Activated CD8-positive, alpha-beta memory T cell treated with anti-CD3 and anti-CD28 coated beads, Interleukin-2, amount 10 ng/mL, durations not matched to agents 7 days and 5 days (primary cell): ENCODE measurements around the gene NRL. TPM values are rescaled to one million over a fixed set of nuclear protein-coding genes. Genes with fewer than 3 reads are reported as not detected.
A peak's percentile ranks its signal among the peaks of the same experiment; 100 is the strongest.

Experiments used
- ATAC-seq: fragments of 150-1000 bp; cut with Tn5 transposase; one replicate; pipeline ENCODE4 v1.10.0; 2021; ENCODE audit warnings: moderate library complexity
- CTCF ChIA-PET: fragments of 350-600 bp; sonication (Branson Sonifier 250); formaldehyde crosslinking; loops from one replicate; lab custom pipeline; 2021; ENCODE audit warnings: antibody characterized with exemption; lab: Charles Lee
- DNase-seq: peaks from one replicate; pipeline ENCODE4 v3.0.0-alpha.2; 2020
- H3K27ac Mint-ChIP-seq: one replicate; pipeline ENCODE4 v1.8.0; 2021; ENCODE audit warnings: mild to moderate bottlenecking, mixed read lengths
- H3K27me3 Mint-ChIP-seq: one replicate; pipeline ENCODE4 v1.8.0; 2021; ENCODE audit warnings: mixed read lengths
- H3K36me3 Mint-ChIP-seq: one replicate; pipeline ENCODE4 v1.8.0; 2021; ENCODE audit warnings: mild to moderate bottlenecking, mixed read lengths
- H3K4me1 Mint-ChIP-seq: one replicate; pipeline ENCODE4 v1.8.0; 2021; ENCODE audit warnings: mixed read lengths
- H3K4me3 Mint-ChIP-seq: one replicate; pipeline ENCODE4 v1.8.0; 2021; ENCODE audit warnings: mild to moderate bottlenecking, moderate library complexity, mixed read lengths
- H3K9me3 Mint-ChIP-seq: one replicate; pipeline ENCODE4 v1.8.0; 2022; ENCODE audit warnings: low read depth, mixed read lengths
- total RNA-seq, 2 experiments: library from RNA; stranded (reverse); gene quantifications; one replicate each; pipeline ENCODE4 v1.2.3, GENCODE V29; 2021

The NRL gene
- total RNA-seq, 2 experiments from 2014 or later: 2.6 to 3.2 TPM

DNA sequence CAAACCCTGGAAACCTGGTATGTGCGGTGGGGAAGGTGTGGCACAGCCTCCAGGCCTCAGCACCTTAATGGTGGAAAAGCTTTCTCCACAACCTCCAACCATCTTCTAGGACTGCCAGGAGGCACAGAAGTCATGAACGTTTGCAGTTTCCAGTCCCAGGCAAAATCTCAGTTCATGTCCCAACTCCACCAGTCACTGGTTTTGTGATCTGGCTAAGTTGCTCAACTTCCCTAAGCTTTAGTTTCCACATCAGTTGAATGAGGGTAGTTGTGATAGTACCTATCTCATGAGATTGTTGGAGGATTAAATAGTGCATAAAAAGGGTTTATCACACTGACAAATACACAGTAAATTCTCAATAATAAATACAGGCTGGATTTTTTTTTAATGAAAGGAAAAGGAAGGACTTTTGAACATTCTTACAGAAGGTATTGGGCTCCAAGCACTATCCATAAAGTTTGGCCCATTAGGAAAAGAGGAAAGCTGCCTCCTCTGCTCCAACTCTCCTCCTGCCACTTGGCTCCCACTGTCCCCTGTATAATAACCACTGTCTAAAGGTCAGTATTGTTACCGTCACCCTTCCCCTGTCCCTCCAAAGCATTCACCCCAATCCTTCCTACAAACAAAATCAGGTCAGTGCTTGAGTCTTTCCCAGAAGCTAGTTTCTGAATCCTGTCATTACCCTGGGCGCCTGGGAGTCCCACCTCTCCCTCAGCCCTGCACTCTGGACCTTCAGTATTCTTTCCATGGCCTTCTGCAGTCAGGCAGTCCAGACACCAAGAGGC is 14.4 kb downstream of the NRL start:
- H3K27me3 Mint-ChIP-seq: no peaks in the 10 kb centered on the region
- peaks cover 16% of the 10 kb centered on the region for H3K4me1 Mint-ChIP-seq
- CTCF ChIA-PET: interaction anchor here (10.7 to 12.1 kb wide), 2 partner anchors 5 to 6 kb away, joined by 225 read pairs; partner anchors contain the start of gene PCK2
- no peak overlapping the region for H3K27ac Mint-ChIP-seq
- H3K36me3 Mint-ChIP-seq: peaks cover 60% of the 10 kb centered on the region
- ATAC-seq: no peak
- H3K4me3 Mint-ChIP-seq: no peak overlapping the region
- H3K9me3 Mint-ChIP-seq: no peaks in the 10 kb centered on the region
- no peak for DNase-seq

DNA sequence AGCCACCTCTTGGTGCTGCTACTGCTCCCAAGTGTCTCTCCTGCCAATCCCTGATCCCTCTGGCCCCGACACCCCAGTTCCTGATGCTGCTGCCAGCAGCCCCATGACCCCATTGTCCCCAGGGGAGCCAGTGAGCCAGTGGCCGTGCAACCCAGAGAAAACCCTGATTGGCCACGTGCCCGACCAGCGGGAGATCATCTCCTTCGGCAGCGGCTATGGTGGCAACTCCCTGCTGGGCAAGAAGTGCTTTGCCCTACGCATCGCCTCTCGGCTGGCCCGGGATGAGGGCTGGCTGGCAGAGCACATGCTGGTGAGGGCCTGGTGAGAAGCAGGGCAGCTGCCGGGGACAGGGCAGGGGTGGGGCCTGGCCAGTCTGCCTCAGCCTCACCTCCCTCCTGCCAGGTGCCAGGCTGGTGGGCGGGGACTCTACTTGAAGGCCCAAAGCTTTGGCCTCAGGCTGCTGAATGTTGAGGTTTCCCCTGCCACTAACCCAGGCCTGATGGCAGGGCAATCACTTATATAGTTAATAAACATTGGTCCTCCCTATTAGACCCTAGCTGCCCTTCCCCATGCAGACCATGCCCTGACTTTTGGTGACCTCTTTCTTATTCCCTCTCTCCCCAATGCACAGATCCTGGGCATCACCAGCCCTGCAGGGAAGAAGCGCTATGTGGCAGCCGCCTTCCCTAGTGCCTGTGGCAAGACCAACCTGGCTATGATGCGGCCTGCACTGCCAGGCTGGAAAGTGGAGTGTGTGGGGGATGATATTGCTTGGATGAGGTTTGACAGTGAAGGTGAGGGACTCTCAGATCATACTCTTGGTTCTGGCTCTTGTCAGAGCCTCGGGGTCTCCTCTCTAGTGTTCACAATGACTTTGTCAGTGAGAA is 15.6 kb downstream of the NRL start:
- CTCF ChIA-PET: interaction anchor here (1.2 to 12.1 kb wide), 2 partner anchors 7 to 15 kb away, joined by 3 to 225 read pairs; partner anchors contain the start of genes DCAF11 and NRL
- DNase-seq: no peak
- peaks cover 18% of the 10 kb centered on the region for H3K4me1 Mint-ChIP-seq
- no peak overlapping the region for H3K4me3 Mint-ChIP-seq
- H3K27ac Mint-ChIP-seq: no peak overlapping the region
- H3K36me3 Mint-ChIP-seq: peaks cover 56% of the 10 kb centered on the region
- H3K27me3 Mint-ChIP-seq: no peaks in the 10 kb centered on the region
- H3K9me3 Mint-ChIP-seq: no peaks in the 10 kb centered on the region
- ATAC-seq: no peak

DNA sequence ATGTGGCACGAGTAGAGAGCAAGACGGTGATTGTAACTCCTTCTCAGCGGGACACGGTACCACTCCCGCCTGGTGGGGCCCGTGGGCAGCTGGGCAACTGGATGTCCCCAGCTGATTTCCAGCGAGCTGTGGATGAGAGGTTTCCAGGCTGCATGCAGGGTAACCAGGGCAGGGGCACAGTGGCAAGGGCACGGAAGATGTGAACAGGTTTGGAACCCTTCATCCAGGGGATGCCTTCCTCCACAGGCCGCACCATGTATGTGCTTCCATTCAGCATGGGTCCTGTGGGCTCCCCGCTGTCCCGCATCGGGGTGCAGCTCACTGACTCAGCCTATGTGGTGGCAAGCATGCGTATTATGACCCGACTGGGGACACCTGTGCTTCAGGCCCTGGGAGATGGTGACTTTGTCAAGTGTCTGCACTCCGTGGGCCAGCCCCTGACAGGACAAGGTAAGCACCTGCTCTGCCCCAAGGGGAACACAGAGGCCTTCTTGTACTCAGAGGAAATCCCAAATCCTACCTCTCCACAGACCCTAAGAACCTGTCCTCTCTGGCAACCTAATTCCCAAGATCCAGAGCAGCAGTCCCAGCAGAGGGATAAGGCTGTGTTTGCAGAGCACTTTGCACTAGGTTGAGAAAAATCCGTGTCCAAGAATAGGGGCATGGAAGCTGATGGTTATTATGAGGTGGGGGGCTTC is 16.4 kb downstream of the NRL start:
- CTCF ChIA-PET: interaction anchor here (1.2 to 12.1 kb wide), 2 partner anchors 7 to 16 kb away, joined by 3 to 225 read pairs; partner anchors contain the start of genes DCAF11 and NRL
- no peak for DNase-seq
- Mint-ChIP-seq H3K4me3 (no peak overlapping the region), H3K9me3 (no peaks in the 10 kb centered on the region), H3K27ac (no peak overlapping the region), H3K27me3 (no peaks in the 10 kb centered on the region), H3K36me3 (peaks cover 48% of the 10 kb centered on the region), H3K4me1 (peaks cover 24% of the 10 kb centered on the region)
- no peak for ATAC-seq

DNA sequence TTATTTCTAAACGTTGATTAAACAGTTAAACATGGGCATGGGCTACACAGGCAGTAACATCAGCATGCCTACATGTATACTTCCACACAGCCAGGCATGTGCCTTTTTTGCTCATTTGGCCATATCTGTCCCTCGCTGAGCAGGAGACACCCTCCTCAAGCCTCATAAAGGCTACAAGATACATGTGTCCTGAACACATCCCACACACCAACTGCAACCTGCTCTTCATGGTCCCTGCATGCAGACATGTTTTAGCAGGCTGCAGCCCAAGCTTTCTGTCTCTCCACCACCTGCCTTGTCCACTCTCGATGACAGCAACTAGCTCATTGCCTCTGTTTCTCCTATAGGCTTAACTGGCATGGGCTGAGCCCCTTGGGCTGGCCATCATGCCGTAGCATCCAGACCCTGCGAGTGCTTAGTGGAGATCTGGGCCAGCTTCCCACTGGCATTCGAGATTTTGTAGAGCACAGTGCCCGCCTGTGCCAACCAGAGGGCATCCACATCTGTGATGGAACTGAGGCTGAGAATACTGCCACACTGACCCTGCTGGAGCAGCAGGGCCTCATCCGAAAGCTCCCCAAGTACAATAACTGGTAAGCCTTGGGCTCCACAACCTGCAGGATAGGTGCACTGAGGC is 18.1 kb downstream of the NRL start:
- no peak for ATAC-seq
- Mint-ChIP-seq H3K36me3 (peaks cover 36% of the 10 kb centered on the region), H3K9me3 (no peaks in the 10 kb centered on the region), H3K4me1 (peaks cover 29% of the 10 kb centered on the region), H3K4me3 (peak overlapping the region; percentile 47), H3K27me3 (no peaks in the 10 kb centered on the region), H3K27ac (peak overlapping the region; percentile 58)
- DNase-seq: no peak
- CTCF ChIA-PET: interaction anchor here (0.9 to 12.1 kb wide), 3 partner anchors 9 to 65 kb away, joined by 3 to 225 read pairs (median 4); partner anchors contain the start of gene IRF9

DNA sequence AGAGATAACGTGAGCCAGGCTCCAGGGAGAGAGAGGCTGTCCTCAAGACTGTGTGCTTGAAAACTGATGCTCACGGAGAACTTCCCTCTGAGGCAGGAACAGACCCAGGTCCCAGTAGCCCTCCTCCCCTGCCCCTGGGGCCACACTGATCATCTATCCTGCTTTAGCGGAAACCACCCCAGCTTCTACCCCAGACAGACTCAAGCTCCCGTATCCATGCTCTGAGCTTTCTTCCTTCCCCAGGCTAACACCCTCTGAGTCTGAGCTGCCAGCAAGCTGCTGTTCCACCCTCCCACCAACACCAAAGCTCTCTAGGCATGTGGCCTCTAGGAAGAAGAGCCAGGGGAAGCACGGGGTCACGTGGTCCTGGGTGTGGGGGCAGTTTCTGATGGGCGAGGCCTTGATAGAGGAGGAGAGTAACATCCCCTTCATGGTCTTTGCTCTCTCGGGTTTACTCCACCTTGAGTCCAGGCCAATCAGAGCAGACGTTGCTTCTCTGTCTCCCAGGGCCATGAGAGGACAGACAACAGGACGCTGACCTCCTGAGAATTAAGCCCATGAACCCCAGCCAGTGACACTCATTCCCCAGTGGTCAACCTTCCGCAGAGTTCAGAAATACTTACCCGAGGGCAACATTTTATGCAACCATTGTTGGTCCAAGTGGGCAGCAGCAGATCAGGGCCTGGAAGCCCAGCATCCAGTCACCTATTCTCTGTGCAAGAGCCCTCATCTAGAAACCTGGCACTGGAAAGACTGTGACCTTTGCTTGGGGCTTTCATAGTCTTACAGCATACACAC is 19.3 kb downstream of the NRL start:
- Mint-ChIP-seq H3K9me3 (no peaks in the 10 kb centered on the region), H3K27ac (peak overlapping the region; percentile 99), H3K36me3 (peaks cover 31% of the 10 kb centered on the region), H3K4me1 (peaks cover 31% of the 10 kb centered on the region), H3K4me3 (peak overlapping the region; percentile 99), H3K27me3 (no peaks in the 10 kb centered on the region)
- DNase-seq (peak; percentile 87), ATAC-seq (peak; percentile 50)
- CTCF ChIA-PET: interaction anchor here (0.7 to 12.1 kb wide), 9 partner anchors 10 to 1328 kb away, joined by 3 to 225 read pairs (median 10); partner anchors contain the start of genes DCAF11, EMC9, IRF9 and NRL

DNA sequence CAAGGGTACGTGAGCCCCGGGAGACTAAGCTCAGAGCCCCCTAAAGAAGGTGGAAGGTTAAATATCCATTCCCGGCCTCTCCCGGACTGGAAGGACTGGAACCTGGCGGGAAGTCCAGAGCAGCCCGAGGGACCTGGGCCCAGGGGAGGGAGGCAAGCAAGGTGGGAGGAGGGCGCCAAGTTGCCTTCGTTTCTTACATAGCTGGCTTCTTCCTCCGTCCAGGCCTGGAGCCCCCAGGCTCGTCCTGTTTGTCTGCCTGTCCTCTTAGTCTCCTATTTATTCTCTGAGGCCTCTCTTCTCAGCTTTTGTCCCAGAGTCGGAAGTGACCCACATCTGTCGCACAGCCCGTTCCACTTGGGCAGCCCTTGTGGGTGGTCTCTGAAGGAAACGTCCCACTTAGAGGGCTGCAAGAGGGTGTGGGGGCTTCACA is 19.9 kb downstream of the NRL start:
- Mint-ChIP-seq H3K27me3 (no peaks in the 10 kb centered on the region), H3K27ac (peak overlapping the region; percentile 99), H3K9me3 (no peaks in the 10 kb centered on the region), H3K4me1 (peaks cover 33% of the 10 kb centered on the region), H3K36me3 (peaks cover 28% of the 10 kb centered on the region), H3K4me3 (peak overlapping the region; percentile 99)
- peak; percentile 2 for ATAC-seq
- CTCF ChIA-PET: interaction anchor here (0.7 to 12.1 kb wide), 9 partner anchors 11 to 213 kb away, joined by 3 to 225 read pairs (median 10); partner anchors contain the start of genes DCAF11, EMC9, IRF9 and NRL
- peak; percentile 46 for DNase-seq

DNA sequence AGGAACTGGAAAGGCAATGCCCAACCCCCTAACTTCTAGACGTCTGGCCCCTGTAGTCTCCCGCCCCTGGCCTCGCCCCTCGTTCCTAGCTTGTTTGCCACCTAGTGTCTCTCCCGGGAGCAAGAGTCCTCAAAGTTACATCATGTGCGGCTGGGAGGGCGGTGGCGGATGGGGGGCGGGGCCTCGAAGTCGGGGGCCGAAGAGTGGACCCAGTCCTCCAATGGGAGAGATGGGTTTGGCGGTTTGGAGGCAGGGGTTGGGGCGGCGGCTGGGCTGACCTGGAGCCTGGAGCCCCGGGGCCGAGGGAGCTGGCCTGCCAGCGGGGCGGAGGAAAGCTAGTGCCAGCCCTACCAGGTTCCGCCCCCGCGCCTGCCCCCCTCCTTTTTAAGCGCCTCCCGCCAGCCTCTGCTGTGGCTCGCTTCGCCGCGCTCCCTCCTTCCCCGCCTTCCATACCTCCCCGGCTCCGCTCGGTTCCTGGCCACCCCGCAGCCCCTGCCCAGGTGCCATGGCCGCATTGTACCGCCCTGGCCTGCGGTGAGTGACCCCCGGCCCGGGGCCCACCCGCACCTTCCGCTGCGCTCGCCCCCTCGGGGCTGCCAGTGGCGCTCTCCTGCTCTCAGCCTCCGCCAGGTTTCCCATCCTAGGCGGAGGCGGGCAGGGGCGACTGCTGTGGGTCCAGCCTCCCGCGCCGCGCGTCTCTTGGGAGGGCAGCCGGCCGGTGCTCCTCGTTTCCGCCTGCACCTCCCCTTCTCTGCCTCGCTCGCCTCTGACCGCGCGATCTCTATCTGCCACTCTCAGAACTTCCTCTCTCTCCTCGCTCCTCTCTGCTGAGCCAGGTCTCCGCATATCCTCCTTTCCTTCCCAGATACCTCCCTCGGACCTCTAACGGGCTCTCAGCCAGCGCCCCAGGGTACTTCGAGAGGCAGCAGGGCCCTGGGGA is 20.6 kb downstream of the NRL start, which contains the start of gene PCK2:
Gene PCK2 (plus strand): TSS at position 411 of the 940 bp plus-strand sequence. CDS start 95 bp downstream, at position 506.
- CTCF ChIA-PET: interaction anchor here (0.7 to 12.1 kb wide), 15 partner anchors 9 to 535 kb away, joined by 3 to 225 read pairs (median 4); partner anchors contain the start of genes DCAF11, EMC9, IRF9 and NRL
- Mint-ChIP-seq H3K27ac (peak within 1 kb of the TSS; percentile 99), H3K9me3 (no peaks in the 10 kb centered on the region), H3K4me1 (peaks cover 33% of the 10 kb centered on the region), H3K36me3 (peaks cover 22% of the 10 kb centered on the region), H3K27me3 (no peaks in the 10 kb centered on the region), H3K4me3 (peak within 1 kb of the TSS; percentile 99)
- ATAC-seq: peak; percentile 74
- DNase-seq: peak; percentile 89

DNA sequence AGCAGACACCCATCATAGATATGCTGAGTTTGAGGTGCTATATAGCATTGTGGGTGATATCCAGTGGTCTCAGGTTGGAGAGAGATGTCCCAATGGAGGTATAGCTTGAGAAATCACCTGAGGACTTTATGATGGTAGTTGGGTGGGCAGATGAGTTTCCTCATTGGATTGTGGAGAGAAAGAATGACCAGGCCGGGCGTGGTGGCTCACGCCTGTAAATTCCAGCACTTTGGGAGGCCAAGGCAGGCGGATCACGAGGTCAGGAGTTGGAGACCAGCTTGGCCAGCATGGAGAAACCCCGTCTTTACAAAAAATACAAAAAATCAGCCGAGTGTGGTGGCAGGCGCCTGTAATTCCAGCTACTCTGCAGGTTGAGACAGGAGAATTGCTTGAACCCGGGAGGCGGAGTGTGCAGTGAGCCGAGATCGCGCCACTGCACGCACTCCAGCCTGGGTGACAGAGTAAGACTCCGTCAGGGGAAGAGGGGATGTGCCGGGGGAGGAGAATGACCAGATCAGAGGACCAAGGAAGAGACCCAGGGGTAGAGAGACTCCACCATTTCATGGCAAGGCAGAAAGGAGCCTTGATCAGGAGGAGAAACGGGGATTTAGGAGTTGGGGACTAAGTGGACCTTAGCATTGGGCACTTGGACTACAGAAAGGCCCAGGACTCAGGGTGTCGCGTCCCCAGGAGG is 21.4 kb downstream of the NRL start:
- ATAC-seq: no peak
- peaks cover 33% of the 10 kb centered on the region for H3K4me1 Mint-ChIP-seq
- peak overlapping the region; percentile 99 for H3K27ac Mint-ChIP-seq
- CTCF ChIA-PET: interaction anchor here (0.8 to 12.1 kb wide), 12 partner anchors 8 to 534 kb away, joined by 3 to 225 read pairs (median 8); partner anchors contain the start of genes DCAF11, EMC9, IRF9 and NRL
- H3K9me3 Mint-ChIP-seq: no peaks in the 10 kb centered on the region
- H3K36me3 Mint-ChIP-seq: peaks cover 22% of the 10 kb centered on the region
- no peaks in the 10 kb centered on the region for H3K27me3 Mint-ChIP-seq
- no peak for DNase-seq
- H3K4me3 Mint-ChIP-seq: peak overlapping the region; percentile 99

DNA sequence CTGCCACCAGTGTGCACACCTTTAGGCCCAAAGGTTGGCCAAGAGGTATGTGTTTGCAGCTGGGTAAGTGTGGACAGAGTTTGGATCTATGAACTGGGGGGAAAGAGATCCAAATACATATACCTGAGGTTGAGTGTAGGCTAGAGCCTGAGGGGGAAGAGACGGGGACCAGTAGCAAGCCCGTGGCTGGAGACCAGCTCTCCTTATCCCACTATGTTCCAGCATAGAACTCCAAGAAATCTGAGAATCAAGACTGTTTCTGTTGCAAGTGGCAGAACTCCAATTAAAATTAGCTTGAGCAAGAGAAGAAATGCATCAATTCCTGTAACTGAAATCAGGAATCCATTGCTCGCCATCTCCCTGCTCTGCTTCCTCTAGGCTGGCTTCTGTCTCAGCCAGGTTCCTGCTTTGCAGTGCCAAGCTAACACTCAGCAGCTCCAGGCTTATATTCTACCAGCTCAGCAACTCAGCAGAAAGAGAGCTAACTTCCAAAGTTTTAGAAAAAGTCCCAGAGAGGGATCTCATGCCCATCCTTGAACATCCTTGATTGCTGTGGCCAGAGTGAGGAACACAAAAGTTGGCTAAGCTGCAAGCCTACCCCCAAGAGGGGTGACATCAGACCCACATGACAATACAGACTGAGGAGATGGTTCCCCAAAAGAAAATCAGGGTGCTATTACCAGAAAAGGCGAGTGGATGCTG is 22.1 kb downstream of the NRL start:
- CTCF ChIA-PET: interaction anchor here (1.2 to 12.1 kb wide), 9 partner anchors 12 to 503 kb away, joined by 3 to 225 read pairs (median 11); partner anchors contain the start of genes DCAF11, IRF9 and NRL
- no peak for ATAC-seq
- Mint-ChIP-seq H3K4me3 (peak overlapping the region; percentile 99), H3K36me3 (peaks cover 18% of the 10 kb centered on the region), H3K9me3 (no peaks in the 10 kb centered on the region), H3K4me1 (peaks cover 29% of the 10 kb centered on the region), H3K27ac (peak overlapping the region; percentile 99), H3K27me3 (no peaks in the 10 kb centered on the region)
- no peak for DNase-seq

DNA sequence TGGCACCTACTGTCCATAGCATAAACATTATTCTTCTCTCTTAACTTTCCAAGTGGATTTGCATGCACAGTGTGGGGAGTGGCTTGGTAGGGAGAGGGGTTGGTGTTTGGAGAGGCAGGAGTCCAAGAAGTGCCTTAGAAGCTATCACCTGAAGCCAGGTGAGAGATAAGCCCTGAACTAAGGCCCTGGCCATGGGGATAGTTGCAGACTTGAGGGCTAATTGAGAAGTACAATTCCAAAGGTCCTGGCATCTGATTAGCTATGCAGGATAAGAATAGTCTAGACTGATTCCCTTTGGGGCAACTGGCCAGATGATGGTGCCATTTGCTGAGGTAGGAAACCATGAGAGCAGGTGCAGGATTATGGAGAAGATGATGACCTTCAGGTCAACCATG is 22.6 kb downstream of the NRL start:
- no peak overlapping the region for H3K4me3 Mint-ChIP-seq
- no peaks in the 10 kb centered on the region for H3K9me3 Mint-ChIP-seq
- peaks cover 18% of the 10 kb centered on the region for H3K36me3 Mint-ChIP-seq
- DNase-seq: no peak
- no peak overlapping the region for H3K27ac Mint-ChIP-seq
- ATAC-seq: no peak
- no peaks in the 10 kb centered on the region for H3K27me3 Mint-ChIP-seq
- H3K4me1 Mint-ChIP-seq: peaks cover 29% of the 10 kb centered on the region
- CTCF ChIA-PET: interaction anchor here (1.2 to 12.1 kb wide), 6 partner anchors 11 to 69 kb away, joined by 4 to 225 read pairs (median 57); partner anchors contain the start of gene IRF9
